SK-N-SH treated with all-trans-retinoic acid at 6 μM for 48 hours (cell line): ENCODE data around the gene GRHL1.

Experiments
- ATAC-seq: fragments of 200-7000 bp; cut with Tn5 transposase; 3 replicates; pipeline ENCODE4 v1.9.1; 2020; ENCODE audit warnings: mild to moderate bottlenecking, moderate library complexity
- BACH2 ChIP-seq: fragments of 250-450 bp; sonication (Bioruptor Pico); IDR thresholded peaks from 2 replicates; pipeline ENCODE4 v1.9.0; 2021; ENCODE audit warnings: mild to moderate bottlenecking, borderline replicate concordance
- CREB5 ChIP-seq: fragments of 250-450 bp; sonication (Bioruptor Pico); IDR thresholded peaks from 2 replicates; pipeline ENCODE4 v1.5.1; 2020; ENCODE audit warnings: low read depth, mild to moderate bottlenecking, moderate library complexity
- CSDC2 ChIP-seq: fragments of 250-450 bp; sonication (Bioruptor Pico); IDR thresholded peaks from 2 replicates; pipeline ENCODE4 v1.5.0; 2020; ENCODE audit warnings: mild to moderate bottlenecking, moderate library complexity
- ESRRG ChIP-seq: fragments of 250-450 bp; sonication (Bioruptor Pico); IDR thresholded peaks from 2 replicates; pipeline ENCODE4 v1.6.1; 2021; ENCODE audit warnings: mild to moderate bottlenecking
- GLIS3 ChIP-seq: fragments of 250-450 bp; sonication (Bioruptor Pico); IDR thresholded peaks from 2 replicates; pipeline ENCODE4 v1.5.0; 2020; ENCODE audit warnings: mild to moderate bottlenecking, moderate library complexity
- ISL1 ChIP-seq: fragments of 250-450 bp; sonication (Bioruptor Pico); IDR thresholded peaks from 2 replicates; pipeline ENCODE4 v2.1.2; 2022; ENCODE audit warnings: mild to moderate bottlenecking, moderate library complexity
- OSR1 ChIP-seq: fragments of 250-450 bp; sonication (Bioruptor Pico); IDR thresholded peaks from 2 replicates; pipeline ENCODE4 v1.8.0; 2022; ENCODE audit warnings: moderate library complexity, mild to moderate bottlenecking, inconsistent platforms
- PATZ1 ChIP-seq: fragments of 250-450 bp; sonication (Bioruptor Pico); IDR thresholded peaks from 2 replicates; pipeline ENCODE4 v1.8.0; 2020; ENCODE audit warnings: mild to moderate bottlenecking, moderate library complexity, borderline replicate concordance
- SNAI2 ChIP-seq: fragments of 250-450 bp; sonication (Bioruptor Pico); IDR thresholded peaks from 2 replicates; pipeline ENCODE4 v1.5.0; 2020; ENCODE audit warnings: mild to moderate bottlenecking, moderate library complexity
- TCF4 ChIP-seq: fragments of 250-450 bp; sonication (Bioruptor Pico); IDR thresholded peaks from 2 replicates; pipeline ENCODE4 v1.8.0; 2021; ENCODE audit warnings: mild to moderate bottlenecking, moderate library complexity, borderline replicate concordance
- TOX ChIP-seq: fragments of 250-450 bp; sonication (Bioruptor Pico); IDR thresholded peaks from 2 replicates; pipeline ENCODE4 v1.8.0; 2021; ENCODE audit warnings: mild to moderate bottlenecking, moderate library complexity, borderline replicate concordance
- TSHZ2 ChIP-seq: fragments of 250-450 bp; sonication (Bioruptor Pico); IDR thresholded peaks from 2 replicates; pipeline ENCODE4 v1.5.0; 2020; ENCODE audit warnings: mild to moderate bottlenecking, moderate library complexity
- ZC3H10 ChIP-seq: fragments of 250-450 bp; sonication (Bioruptor Pico); IDR thresholded peaks from 2 replicates; pipeline ENCODE4 v1.5.1; 2021; ENCODE audit warnings: mild to moderate bottlenecking, moderate library complexity
- ZFP3 ChIP-seq: fragments of 250-450 bp; sonication (Bioruptor Pico); IDR thresholded peaks from 2 replicates; pipeline ENCODE4 v1.5.0; 2020; ENCODE audit warnings: mild to moderate bottlenecking, moderate library complexity
- ZFP30 ChIP-seq: fragments of 450-650 bp; formaldehyde crosslinking; IDR thresholded peaks from 2 replicates; pipeline ENCODE4 v1.5.0; 2022; ENCODE audit warnings: mild to moderate bottlenecking, moderate library complexity
- ZNF565 ChIP-seq: fragments of 450-650 bp; formaldehyde crosslinking; conservative IDR thresholded peaks from 2 replicates; pipeline ENCODE4 v1.5.0; 2020; ENCODE audit warnings: low read depth, mild to moderate bottlenecking, moderate library complexity
- ZNF70 ChIP-seq: fragments of 450-650 bp; formaldehyde crosslinking; IDR thresholded peaks from 2 replicates; pipeline ENCODE4 v1.5.0; 2020; ENCODE audit warnings: mild to moderate bottlenecking, moderate library complexity

GRHL1 gene

GRCh38 chr2:10007921-10008808, 56.7 kb downstream of the GRHL1 start:
- no peak for TF ChIP-seq CREB5 (CRISPR knock-in tag)
- TF ChIP-seq, all 23 proteins: peak for 0
- no peak for ATAC-seq

GRCh38 chr2:10008809-10009176, 57.3 kb downstream of the GRHL1 start:
- ATAC-seq = no peak

GRCh38 chr2:10009271-10009810, 57.8 kb downstream of the GRHL1 start:
- ATAC-seq = peak; percentile 41
- TF ChIP-seq PATZ1 (CRISPR knock-in tag) (no peak), TCF4 (CRISPR knock-in tag) (no peak), SNAI2 (CRISPR knock-in tag) (no peak), ZNF70 (CRISPR knock-in tag) (no peak), ISL1 (CRISPR knock-in tag) (no peak), TSHZ2 (CRISPR knock-in tag) (no peak), CSDC2 (CRISPR knock-in tag) (no peak), ZNF565 (CRISPR knock-in tag) (no peak), ZFP30 (no peak), TOX (CRISPR knock-in tag) (no peak)

More at GRCh38 chr2:10008809-10009176, 57.3 kb downstream of the GRHL1 start:
- TF ChIP-seq ZNF565 (CRISPR knock-in tag) = no peak
- TF ChIP-seq PATZ1 (CRISPR knock-in tag) = no peak
- TF ChIP-seq ZC3H10 (CRISPR knock-in tag) = no peak
- no peak for TF ChIP-seq CREB5 (CRISPR knock-in tag)
- no peak for TF ChIP-seq ISL1 (CRISPR knock-in tag)
- no peak for TF ChIP-seq ESRRG (CRISPR knock-in tag)
- no peak for TF ChIP-seq TSHZ2 (CRISPR knock-in tag)
- TF ChIP-seq CSDC2 (CRISPR knock-in tag) = no peak
- no peak for TF ChIP-seq GLIS3 (CRISPR knock-in tag)
- no peak for TF ChIP-seq TCF4 (CRISPR knock-in tag)
- no peak for TF ChIP-seq ZNF70 (CRISPR knock-in tag)
- no peak for TF ChIP-seq BACH2 (CRISPR knock-in tag)
- no peak for TF ChIP-seq ZFP30
- no peak for TF ChIP-seq TOX (CRISPR knock-in tag)
- TF ChIP-seq ZFP3 (CRISPR knock-in tag) = no peak
- TF ChIP-seq OSR1 = no peak
